Spleen (tissue), 7 donors: ENCODE data around the gene ASAP2.

Source experiments
- POLR2AphosphoS5 ChIP-seq, 3 donors: sonication (generic); formaldehyde crosslinking; IDR thresholded peaks; one replicate each; pipeline ENCODE4 v1.5.1; 2017; ENCODE audit warnings: antibody characterized with exemption in 3 of 3
- TF ChIP-seq, protein P1 (sequence below), 11 experiments: fragments of 200-600 bp in 7 of 11; fragments of 450-650 bp in 4 of 11; sonication (generic) in 4 of 11; IDR thresholded peaks in 8 of 11; conservative IDR thresholded peaks in 3 of 11; 1 replicate in 7 of 11; 2 replicates in 4 of 11; pipeline versions ENCODE4 v1.4.0 to v1.8.0; 2016 to 2021; ENCODE audit warnings: antibody characterized with exemption in 11 of 11, inconsistent platforms in 4 of 11, mild to moderate bottlenecking in 1 of 11
- donor health status: DM: no; HTN: no; CAD: no; lungs with moderate emphysema.
- donor health status: DM: no; HTN: no; CAD: no.
- donor health status: DM: no; HTN: no; CAD: no.

DNA sequence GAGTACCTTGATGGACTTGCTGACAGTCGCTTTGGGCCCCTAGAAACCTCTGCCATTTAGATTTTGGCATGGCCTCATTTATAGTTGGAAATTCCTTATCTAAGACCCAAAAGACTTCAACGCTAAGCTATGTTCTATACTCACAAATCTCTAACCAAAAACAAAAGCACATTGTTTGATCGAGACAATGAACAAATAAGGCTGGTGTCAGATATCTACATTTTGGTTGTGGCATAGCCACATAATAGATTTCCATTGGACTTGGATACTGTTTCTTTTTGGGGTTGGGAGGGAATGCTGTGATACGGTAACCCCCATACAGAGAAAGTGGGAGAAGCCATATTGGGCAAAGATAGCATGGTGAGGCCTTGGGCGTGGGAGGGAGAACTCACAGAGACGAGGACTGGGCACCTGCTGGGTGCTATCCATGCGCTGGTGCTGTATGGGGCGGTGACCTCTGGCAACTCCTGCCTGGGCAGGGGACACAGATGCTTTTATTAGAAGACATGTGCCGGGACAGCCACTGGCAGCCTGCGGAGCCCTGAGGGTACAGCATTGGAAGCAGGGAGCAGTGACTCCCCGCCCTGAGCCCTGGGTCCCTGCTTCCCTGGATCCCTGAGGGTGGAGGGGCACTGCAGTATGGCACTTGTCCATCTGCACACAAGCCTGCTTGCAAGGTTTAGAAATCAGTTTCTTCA lies 97.1 kb downstream of the ASAP2 start:
- TF ChIP-seq, protein P1, sequence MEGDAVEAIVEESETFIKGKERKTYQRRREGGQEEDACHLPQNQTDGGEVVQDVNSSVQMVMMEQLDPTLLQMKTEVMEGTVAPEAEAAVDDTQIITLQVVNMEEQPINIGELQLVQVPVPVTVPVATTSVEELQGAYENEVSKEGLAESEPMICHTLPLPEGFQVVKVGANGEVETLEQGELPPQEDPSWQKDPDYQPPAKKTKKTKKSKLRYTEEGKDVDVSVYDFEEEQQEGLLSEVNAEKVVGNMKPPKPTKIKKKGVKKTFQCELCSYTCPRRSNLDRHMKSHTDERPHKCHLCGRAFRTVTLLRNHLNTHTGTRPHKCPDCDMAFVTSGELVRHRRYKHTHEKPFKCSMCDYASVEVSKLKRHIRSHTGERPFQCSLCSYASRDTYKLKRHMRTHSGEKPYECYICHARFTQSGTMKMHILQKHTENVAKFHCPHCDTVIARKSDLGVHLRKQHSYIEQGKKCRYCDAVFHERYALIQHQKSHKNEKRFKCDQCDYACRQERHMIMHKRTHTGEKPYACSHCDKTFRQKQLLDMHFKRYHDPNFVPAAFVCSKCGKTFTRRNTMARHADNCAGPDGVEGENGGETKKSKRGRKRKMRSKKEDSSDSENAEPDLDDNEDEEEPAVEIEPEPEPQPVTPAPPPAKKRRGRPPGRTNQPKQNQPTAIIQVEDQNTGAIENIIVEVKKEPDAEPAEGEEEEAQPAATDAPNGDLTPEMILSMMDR (IDR thresholded peaks at IDR 0.05 in 8 of 11, conservative IDR thresholded peaks at IDR 0.05 in 3 of 11) = no peak
- TF ChIP-seq POLR2AphosphoS5 (IDR thresholded peaks at IDR 0.05) = no peak
